HFFc6 (cell line): ENCODE results near the gene RTP2. TPM values are rescaled to one million over a fixed set of nuclear protein-coding genes. Genes with fewer than 3 reads are reported as not detected.

Experiments used
- DNase-seq: peaks from one replicate; pipeline ENCODE4 v3.0.0-alpha.2; 2018
- H3K27ac Mint-ChIP-seq: 2 replicates; pipeline ENCODE4 v1.8.0; 2020; ENCODE audit warnings: mild to moderate bottlenecking, mixed read lengths
- H3K27me3 Mint-ChIP-seq: 2 replicates; pipeline ENCODE4 v1.8.0; 2021; ENCODE audit warnings: mild to moderate bottlenecking, moderate library complexity, mixed read lengths; ENCODE audit not compliant: insufficient read depth
- H3K36me3 Mint-ChIP-seq: 2 replicates; pipeline ENCODE4 v1.8.0; 2021; ENCODE audit warnings: low read depth, mixed read lengths
- H3K4me1 Mint-ChIP-seq: 2 replicates; pipeline ENCODE4 v1.8.0; 2020; ENCODE audit warnings: low read depth, mixed read lengths
- H3K4me3 Mint-ChIP-seq: 2 replicates; pipeline ENCODE4 v1.8.0; 2020; ENCODE audit warnings: mild to moderate bottlenecking, moderate library complexity, mixed read lengths
- H3K9me3 Mint-ChIP-seq: 2 replicates; pipeline ENCODE4 v1.8.0; 2020; ENCODE audit warnings: mild to moderate bottlenecking, mixed read lengths
- CTCF ChIP-seq: fragments of 200-600 bp; sonication (generic); IDR thresholded peaks from 2 replicates; pipeline ENCODE4 v1.5.0; 2021; ENCODE audit warnings: antibody characterized with exemption, mild to moderate bottlenecking
- total RNA-seq, 6 experiments: library from RNA; stranded (reverse); fragmentation: NEBNext Ultra II Directional; extraction: Animal tissue kit (Norgen Biotek cat#: 25700); gene quantifications; 2 replicates in 1 of 6; 3 replicates in 5 of 6; pipeline ENCODE4 v1.2.3, GENCODE V29; 2021

The RTP2 gene
- total RNA-seq, 6 experiments from 2014 or later: not detected

- Mint-ChIP-seq H3K27me3 (peaks cover 10% of the 10 kb centered on the region), H3K27ac (no peak overlapping the region)
- TF ChIP-seq CTCF: peak; percentile 93
These were observed 22.5 kb downstream of the RTP2 start for GRCh38 chr3:187679638-187680396.

GRCh38 chr3:187678726-187679268 lies 23.6 kb downstream of the RTP2 start:
- H3K4me3 Mint-ChIP-seq: no peak overlapping the region
- H3K4me1 Mint-ChIP-seq: peaks cover 38% of the 10 kb centered on the region
- H3K9me3 Mint-ChIP-seq: no peaks in the 10 kb centered on the region
- peak overlapping the region; percentile 32; the same call in 1 of the 2 replicates for H3K27ac Mint-ChIP-seq
- no peaks in the 10 kb centered on the region for H3K36me3 Mint-ChIP-seq
- peak; percentile 81 for TF ChIP-seq CTCF
- DNase-seq: peak; percentile 66
- peaks cover 10% of the 10 kb centered on the region for H3K27me3 Mint-ChIP-seq

More at GRCh38 chr3:187679638-187680396, 22.5 kb downstream of the RTP2 start:
- Mint-ChIP-seq H3K4me3 (no peak overlapping the region), H3K36me3 (no peaks in the 10 kb centered on the region), H3K9me3 (peaks cover 6% of the 10 kb centered on the region; the same call in 1 of the 2 replicates), H3K4me1 (peaks cover 34% of the 10 kb centered on the region)
- peak; percentile 55 for DNase-seq

GRCh38 chr3:187677604-187678003 lies 24.8 kb downstream of the RTP2 start:
- TF ChIP-seq CTCF: no peak
- no peak overlapping the region for H3K4me3 Mint-ChIP-seq
- H3K9me3 Mint-ChIP-seq: no peaks in the 10 kb centered on the region
- no peak for DNase-seq
- H3K27me3 Mint-ChIP-seq: peaks cover 5% of the 10 kb centered on the region
- no peak overlapping the region for H3K27ac Mint-ChIP-seq
- H3K36me3 Mint-ChIP-seq: no peaks in the 10 kb centered on the region
- H3K4me1 Mint-ChIP-seq: peaks cover 49% of the 10 kb centered on the region

- Mint-ChIP-seq H3K4me1 (peaks cover 32% of the 10 kb centered on the region), H3K9me3 (no peaks in the 10 kb centered on the region), H3K27me3 (peaks cover 16% of the 10 kb centered on the region), H3K4me3 (no peak overlapping the region), H3K36me3 (no peaks in the 10 kb centered on the region), H3K27ac (peak overlapping the region; percentile 43; the same call in 1 of the 2 replicates)
- peak; percentile 46 for DNase-seq
- no peak for TF ChIP-seq CTCF
These were observed 29.3 kb downstream of the RTP2 start for GRCh38 chr3:187673012-187673411.

GRCh38 chr3:187669675-187670504 lies 32.5 kb downstream of the RTP2 start, which contains the start of gene SST:
Gene SST, minus strand, starts transcription at chr3:187670394. Its CDS starts 103 bp downstream, at chr3:187670291.
- H3K36me3 Mint-ChIP-seq: no peaks in the 10 kb centered on the region
- peaks cover 16% of the 10 kb centered on the region for H3K27me3 Mint-ChIP-seq
- no peak for TF ChIP-seq CTCF
- H3K4me1 Mint-ChIP-seq: peaks cover 24% of the 10 kb centered on the region
- no peak within 1 kb of the TSS for H3K4me3 Mint-ChIP-seq
- DNase-seq: no peak
- no peaks in the 10 kb centered on the region for H3K9me3 Mint-ChIP-seq
- H3K27ac Mint-ChIP-seq: no peak within 1 kb of the TSS
